NCI-H446 (cell line): ENCODE data around the gene TFEB.

Source experiments
- DNase-seq, 2 experiments: peaks; one replicate each; lab custom pipeline; 2025; lab: John Stamatoyannopoulos, UW

The TFEB gene

GRCh38 chr6:41638935-41639808, 96.2 kb downstream of the TFEB start:
- no peak for DNase-seq

- no peak for DNase-seq
Measured at GRCh38 chr6:41638002-41638934, 97.1 kb downstream of the TFEB start, which contains the start of gene MDFI. Gene MDFI, plus strand, starts transcription at chr6:41638468. Its CDS starts 282 bp downstream, at chr6:41638750.

- DNase-seq = no peak
Measured at GRCh38 chr6:41637194-41638001, 98.0 kb downstream of the TFEB start.

GRCh38 chr6:41636833-41637193, 98.6 kb downstream of the TFEB start:
- DNase-seq = no peak

- no peak for DNase-seq
Measured at GRCh38 chr6:41635365-41635764, 100.0 kb downstream of the TFEB start.

- no peak for DNase-seq
Measured at GRCh38 chr6:41634657-41635056, 100.8 kb downstream of the TFEB start.
